GM21515 (cell line): ENCODE results near the gene C1QTNF2.

Experiments
- ATAC-seq: cut with Tn5 transposase; IDR thresholded peaks from one replicate; pipeline ENCODE4 v1.9.1; 2021; ENCODE audit not compliant: unreplicated experiment

Gene C1QTNF2

GRCh38 chr5:160369990-160370712, at the start of gene C1QTNF2:
Gene C1QTNF2 (minus strand): TSS chr5:160370626. CDS start chr5:160355011, 15,615 bp downstream.
- no peak for ATAC-seq

- ATAC-seq, result no peak
Observed at GRCh38 chr5:160420331-160420610, 49.8 kb upstream of the C1QTNF2 start.

- ATAC-seq, result peak; percentile 43
Observed at GRCh38 chr5:160419458-160420330, 49.3 kb upstream of the C1QTNF2 start.

GRCh38 chr5:160418561-160419457, 48.4 kb upstream of the C1QTNF2 start, which contains the start of gene SLU7:
Gene SLU7 (minus strand): TSS chr5:160419081. CDS start chr5:160415294, 3,787 bp downstream.
- ATAC-seq, result peak; percentile 71

GRCh38 chr5:160399402-160400353, 29.3 kb upstream of the C1QTNF2 start, which contains the start of gene FAM200C:
Gene FAM200C (minus strand): TSS chr5:160400054. CDS start chr5:160395490, 4,564 bp downstream.
- ATAC-seq, result peak; percentile 86

DNA sequence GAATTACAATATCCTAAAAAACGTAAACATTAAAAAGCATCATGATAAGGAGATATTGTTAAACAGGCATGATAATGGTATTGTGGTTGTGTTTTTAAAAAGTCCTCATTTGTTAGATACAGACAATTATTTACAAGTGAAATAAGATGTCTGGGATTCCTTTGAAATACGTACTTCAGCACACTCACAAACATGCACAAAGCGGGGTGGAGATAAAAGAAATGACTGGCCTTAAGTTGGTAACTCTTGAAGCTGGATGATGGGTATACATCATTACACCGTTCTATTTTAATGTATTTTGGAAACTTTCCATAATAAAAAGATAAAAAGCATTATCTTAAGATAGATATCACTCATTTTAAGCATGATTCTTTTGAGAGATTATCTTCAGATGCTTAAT, 28.4 kb upstream of the C1QTNF2 start:
- no peak for ATAC-seq

- ATAC-seq, result no peak
Observed at GRCh38 chr5:160397492-160397891, 27.1 kb upstream of the C1QTNF2 start.

GRCh38 chr5:160395111-160395510, 24.7 kb upstream of the C1QTNF2 start:
- no peak for ATAC-seq

- ATAC-seq, result no peak
Observed at GRCh38 chr5:160390787-160391696, 20.6 kb upstream of the C1QTNF2 start.

- ATAC-seq, result no peak
Observed at GRCh38 chr5:160387445-160387844, 17.0 kb upstream of the C1QTNF2 start.

DNA sequence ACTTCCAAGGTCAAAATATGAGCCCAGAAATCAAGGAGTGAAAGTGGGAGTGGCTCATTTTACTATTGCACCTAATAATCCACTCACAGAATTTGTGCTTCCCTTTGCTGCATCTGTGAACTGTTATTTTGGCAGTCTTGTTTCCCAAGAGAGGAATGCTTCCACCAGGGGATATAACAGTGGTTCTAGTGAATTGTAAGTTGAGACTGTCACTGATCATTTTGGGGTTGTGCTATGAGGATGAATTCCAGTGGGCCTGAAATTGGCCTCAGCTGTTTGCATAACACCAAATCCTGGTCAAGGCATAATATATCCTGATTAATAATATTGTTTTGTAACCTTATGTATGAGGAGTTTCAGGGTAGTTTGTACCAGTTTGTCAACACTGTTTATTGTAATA, 15.1 kb upstream of the C1QTNF2 start:
- ATAC-seq, result no peak

DNA sequence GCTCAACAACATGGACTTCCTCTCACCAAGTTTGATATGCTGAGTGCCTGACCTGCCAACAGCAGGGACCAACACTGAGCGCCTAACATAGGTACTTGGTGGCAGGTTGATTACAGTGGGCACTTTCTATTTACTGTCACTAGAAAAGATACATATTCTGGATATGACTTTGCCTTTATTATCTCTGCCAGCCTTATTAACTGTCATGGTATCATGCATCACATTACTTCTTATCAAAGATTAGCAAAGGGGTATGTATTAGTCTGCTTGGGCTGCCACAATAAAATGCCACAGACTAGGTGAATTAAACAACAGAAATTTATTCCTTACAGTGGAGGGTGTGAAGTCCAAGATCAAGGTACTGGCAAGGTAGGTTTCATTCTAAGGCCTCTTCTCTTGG, 14.3 kb upstream of the C1QTNF2 start:
- ATAC-seq, result no peak

GRCh38 chr5:160382346-160382745, 11.9 kb upstream of the C1QTNF2 start:
- no peak for ATAC-seq

DNA sequence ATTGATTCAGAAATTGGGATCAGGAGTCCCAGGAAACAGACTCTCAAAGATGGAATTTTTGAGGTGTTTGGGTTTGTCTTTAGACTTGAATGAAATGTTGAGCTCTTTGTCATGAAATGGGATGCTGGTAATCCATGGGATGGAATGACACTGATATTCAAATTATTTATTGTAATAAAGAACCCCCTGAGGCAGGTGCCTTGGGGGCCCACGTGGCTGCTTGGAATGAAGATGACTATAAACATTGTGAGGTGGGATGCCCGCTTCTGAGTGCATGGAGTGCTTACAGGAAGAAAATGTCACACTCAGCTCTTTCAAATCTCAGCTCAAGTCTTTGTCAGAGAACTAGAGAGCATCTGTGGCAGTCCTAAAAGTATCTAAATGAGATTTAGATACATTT, 9.6 kb upstream of the C1QTNF2 start:
- ATAC-seq, result no peak

DNA sequence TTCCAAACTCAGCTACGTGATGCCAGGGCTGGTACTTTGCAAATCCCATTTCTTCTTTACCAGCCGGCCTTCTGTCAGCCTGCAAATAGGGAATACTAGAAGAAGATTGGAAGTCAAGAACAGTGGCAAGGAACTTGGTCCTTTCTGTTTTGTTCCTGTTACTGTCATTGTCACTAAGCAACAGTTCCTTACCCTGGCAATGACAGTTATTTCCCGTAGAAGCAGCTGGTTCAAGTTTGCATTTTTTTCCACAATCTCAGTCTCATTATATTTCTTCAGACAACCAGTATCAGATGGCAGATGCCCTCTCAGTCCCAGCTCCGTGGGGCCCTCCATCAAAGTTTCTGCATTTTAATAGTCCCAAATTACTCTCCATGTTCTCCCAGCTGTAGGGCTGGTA, 9.1 kb upstream of the C1QTNF2 start:
- no peak for ATAC-seq

DNA sequence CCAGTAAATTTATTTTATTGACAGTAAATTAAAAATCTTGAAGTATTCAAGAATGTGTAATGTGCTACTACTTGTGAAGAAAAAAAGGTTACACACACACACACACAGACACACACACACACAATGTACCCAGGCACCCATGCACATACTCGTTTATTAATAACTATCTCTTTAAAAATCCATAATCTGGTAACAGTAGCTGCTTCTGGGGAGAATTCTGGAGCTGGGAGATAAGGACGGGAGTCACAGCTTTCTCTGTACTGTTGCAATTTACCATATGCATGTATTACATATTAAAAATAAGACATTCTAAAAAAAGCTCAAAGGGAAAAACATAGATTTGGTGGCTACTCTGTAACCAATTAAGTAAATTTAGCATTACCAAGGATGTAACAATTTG, 7.9 kb upstream of the C1QTNF2 start:
- ATAC-seq, result no peak

DNA sequence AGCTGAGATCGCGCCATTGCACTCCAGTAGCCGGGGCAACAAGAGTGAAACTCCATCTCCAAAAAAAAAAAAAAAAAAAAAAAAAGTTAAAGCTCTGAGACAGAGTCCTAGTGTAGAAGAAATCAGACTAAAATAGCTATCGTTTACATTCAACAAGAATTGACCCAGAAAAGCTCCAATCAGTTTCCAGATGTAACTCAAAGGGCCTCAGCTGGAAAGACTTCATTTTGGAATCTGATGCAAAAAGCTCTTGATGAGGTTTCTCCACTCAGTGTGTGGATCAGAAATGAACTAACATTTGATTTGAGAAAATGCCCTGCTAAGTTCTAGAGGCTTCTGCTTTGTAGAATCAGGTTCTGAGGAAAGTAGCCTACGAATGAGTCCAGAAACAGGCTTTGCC, 7.2 kb upstream of the C1QTNF2 start:
- no peak for ATAC-seq

- ATAC-seq, result no peak
Observed at GRCh38 chr5:160376416-160376815, 6.0 kb upstream of the C1QTNF2 start.

- no peak for ATAC-seq
Observed at GRCh38 chr5:160375701-160376100, 5.3 kb upstream of the C1QTNF2 start.
